Skeletal muscle satellite cell (primary cell): ENCODE measurements around the gene SELENOT.
"Not testable (repeated sequence)": the region's sequence is repeated elsewhere in the genome, so short reads cannot be mapped to it uniquely, and the experiment has no call there.

Experiments used
- H3K27me3 ChIP-seq: 2 replicates; pipeline ENCODE4 v1.7.0; 2013; ENCODE audit warnings: low read length; ENCODE audit not compliant: control insufficient read depth, insufficient read depth
- H3K36me3 ChIP-seq: 2 replicates; pipeline ENCODE4 v1.7.0; 2013; ENCODE audit warnings: mild to moderate bottlenecking, control low read depth, low read length; ENCODE audit not compliant: insufficient read depth
- H3K4me1 ChIP-seq: 2 replicates; pipeline ENCODE4 v1.7.0; 2013; ENCODE audit warnings: low read length; ENCODE audit not compliant: control insufficient read depth, insufficient read depth
- H3K4me2 ChIP-seq: 2 replicates; pipeline ENCODE4 v1.7.0; 2013; ENCODE audit warnings: mild to moderate bottlenecking, low read length
- H3K4me3 ChIP-seq: 2 replicates; pipeline ENCODE4 v1.7.0; 2013; ENCODE audit warnings: low read length
- H3K9ac ChIP-seq: 2 replicates; pipeline ENCODE4 v1.7.0; 2013; ENCODE audit warnings: mild to moderate bottlenecking, low read depth, low read length, moderate library complexity
- H3K9me3 ChIP-seq: replicated peaks from 2 replicates; pipeline ENCODE4 v1.7.0; 2013; ENCODE audit warnings: mild to moderate bottlenecking, control low read depth, low read length

Gene SELENOT

DNA sequence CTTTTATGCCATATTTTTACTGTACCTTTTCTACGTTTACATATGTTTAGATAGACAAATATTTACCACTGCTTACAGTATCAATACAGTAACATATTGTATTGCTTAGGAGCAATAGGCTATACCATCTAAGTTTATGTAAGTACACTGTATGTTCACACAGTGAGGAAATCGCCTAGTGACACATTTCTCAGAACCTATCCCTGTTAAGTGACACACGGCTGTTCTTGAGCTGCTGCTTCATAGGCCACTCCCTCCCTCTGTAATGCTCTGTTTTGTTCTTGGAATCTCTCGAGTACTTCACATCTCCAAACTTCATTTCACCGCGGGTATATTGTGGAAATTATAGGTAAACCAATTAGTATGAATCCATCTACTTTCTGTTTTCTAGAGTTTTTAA lies 13.4 kb upstream of the SELENOT start:
- H3K4me3 ChIP-seq = no peak overlapping the region
- H3K36me3 ChIP-seq = peaks cover 11% of the 10 kb centered on the region
- no peak overlapping the region for H3K4me2 ChIP-seq
- H3K27me3 ChIP-seq = no peaks in the 10 kb centered on the region
- no peaks in the 10 kb centered on the region for H3K9me3 ChIP-seq
- no peaks in the 10 kb centered on the region for H3K4me1 ChIP-seq
- H3K9ac ChIP-seq = no peak overlapping the region

DNA sequence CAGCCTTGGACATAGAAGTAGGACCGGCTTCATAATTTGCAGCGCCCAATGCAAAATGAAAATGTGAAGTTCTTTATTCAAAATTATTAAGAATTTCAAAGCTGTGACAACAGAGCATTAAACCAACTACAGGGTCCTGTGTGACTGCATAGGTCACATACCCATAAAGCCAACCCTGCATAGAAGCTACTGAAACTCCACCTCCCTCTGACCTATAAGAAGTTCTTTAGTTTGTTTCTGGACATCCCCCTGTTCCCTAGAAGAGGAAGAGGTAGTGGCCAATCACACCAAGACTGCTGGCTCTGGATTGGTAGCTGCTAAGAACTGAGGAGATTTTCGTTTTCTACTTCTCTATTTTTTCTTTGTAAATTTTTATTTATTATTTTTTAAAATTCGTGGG lies 9.0 kb upstream of the SELENOT start:
- Histone ChIP-seq H3K4me3 (no peak overlapping the region), H3K9me3 (no peaks in the 10 kb centered on the region), H3K36me3 (no peaks in the 10 kb centered on the region), H3K4me1 (peaks cover 4% of the 10 kb centered on the region), H3K9ac (no peak overlapping the region), H3K27me3 (no peaks in the 10 kb centered on the region), H3K4me2 (no peak overlapping the region)

DNA sequence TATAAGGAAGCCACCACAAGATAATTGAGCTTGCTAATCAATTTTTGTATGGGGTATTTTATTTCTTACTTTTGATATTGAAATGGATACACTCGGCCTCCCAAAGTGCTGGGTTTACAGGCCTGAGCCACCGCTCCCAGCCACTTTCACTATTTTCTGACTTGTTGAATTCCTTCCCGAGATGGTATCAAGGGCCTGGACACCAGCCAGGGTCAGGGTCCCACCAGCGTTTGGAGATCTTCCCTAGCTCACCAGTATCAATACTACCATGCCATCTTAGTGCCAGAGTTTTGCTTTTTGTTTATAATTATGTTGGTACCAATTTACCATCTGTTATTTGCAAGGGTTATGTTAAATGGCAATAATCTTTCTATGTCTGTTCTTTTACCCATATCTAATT lies 5.5 kb upstream of the SELENOT start:
- H3K27me3 ChIP-seq = no peaks in the 10 kb centered on the region
- no peaks in the 10 kb centered on the region for H3K36me3 ChIP-seq
- no peak overlapping the region for H3K9ac ChIP-seq
- no peak overlapping the region for H3K4me2 ChIP-seq
- H3K9me3 ChIP-seq = no peaks in the 10 kb centered on the region
- no peak overlapping the region for H3K4me3 ChIP-seq
- peaks cover 23% of the 10 kb centered on the region for H3K4me1 ChIP-seq

DNA sequence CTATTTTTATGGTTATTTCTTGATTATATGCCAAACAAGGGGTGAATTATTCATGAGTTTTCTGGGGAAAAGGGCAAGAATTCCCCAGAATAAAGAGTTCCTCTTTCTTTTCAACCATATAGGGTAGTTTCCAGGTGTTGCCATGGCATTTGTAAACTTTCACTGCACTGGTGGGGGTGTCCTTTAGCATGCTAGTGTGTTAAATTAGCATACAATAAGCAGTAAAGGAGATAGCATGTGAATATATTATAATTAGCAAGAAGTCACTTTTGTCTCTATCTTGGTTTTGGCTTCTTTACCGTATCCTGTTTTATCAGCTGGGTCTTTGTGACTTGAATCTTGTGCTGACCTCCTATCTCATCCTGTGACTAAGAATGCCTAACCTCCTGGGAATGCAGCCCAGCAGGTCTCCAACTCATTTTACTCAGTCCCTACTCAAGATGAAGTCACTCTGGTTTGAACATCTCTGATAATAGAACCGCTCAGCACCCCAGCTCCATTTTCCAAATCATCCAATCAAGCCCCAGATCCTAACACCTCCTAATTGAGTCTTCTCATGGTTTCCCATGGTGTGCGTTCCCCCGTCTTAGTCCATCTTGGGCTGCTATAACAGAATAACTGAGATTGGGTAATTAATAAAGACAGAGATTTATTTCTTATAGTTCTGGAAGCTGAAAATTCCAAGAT lies 3.4 kb upstream of the SELENOT start:
- Histone ChIP-seq H3K4me3 (peak overlapping the region; percentile 5), H3K36me3 (no peaks in the 10 kb centered on the region), H3K27me3 (no peaks in the 10 kb centered on the region), H3K9ac (peak overlapping the region; percentile 0), H3K9me3 (no peaks in the 10 kb centered on the region), H3K4me1 (peaks cover 23% of the 10 kb centered on the region), H3K4me2 (peak overlapping the region; percentile 18)

DNA sequence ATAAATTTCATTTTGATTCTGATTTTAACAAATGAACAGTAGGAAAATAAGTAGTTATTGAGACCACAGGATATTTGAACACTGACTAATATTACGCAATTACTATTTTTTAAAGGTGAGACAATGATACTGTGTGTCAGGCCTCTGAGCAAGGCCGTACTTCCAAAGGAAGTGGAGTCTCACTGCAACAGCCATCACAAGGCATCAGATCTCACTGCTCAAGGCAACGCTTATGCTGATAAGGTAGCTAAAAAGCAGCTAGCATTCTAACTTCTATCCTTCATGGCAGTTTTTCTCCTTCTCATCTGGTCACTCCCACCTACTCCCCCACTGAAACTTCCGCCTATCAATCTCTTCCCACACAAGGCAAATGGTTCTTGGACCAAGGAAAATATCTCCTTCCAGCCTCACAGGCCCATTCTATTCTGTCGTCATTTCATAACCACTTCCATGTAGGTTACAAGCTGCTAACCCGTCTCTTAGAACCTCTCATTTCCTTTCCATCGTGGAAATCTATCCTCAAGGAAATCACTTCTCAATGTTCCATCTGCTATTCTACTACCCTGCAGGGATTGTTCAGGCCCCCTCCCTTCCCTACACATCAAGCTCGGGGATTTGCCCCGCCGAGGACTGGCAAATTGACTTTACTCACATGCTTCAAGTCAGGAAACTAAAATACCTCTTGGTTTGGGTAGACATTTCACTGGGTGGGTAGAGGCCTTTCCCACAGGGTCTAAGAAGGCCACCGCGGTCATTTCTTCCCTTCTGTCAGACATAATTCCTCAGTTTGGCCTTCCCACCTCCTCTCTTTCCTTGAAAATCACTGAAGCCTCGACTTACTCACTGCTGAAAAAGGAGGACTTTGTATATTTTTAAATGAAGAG lies 2.2 kb upstream of the SELENOT start:
- H3K4me1 ChIP-seq = peaks cover 28% of the 10 kb centered on the region
- not testable (repeated sequence) for H3K27me3 ChIP-seq, H3K9me3 ChIP-seq, H3K4me3 ChIP-seq, H3K4me2 ChIP-seq, H3K36me3 ChIP-seq, H3K9ac ChIP-seq

DNA sequence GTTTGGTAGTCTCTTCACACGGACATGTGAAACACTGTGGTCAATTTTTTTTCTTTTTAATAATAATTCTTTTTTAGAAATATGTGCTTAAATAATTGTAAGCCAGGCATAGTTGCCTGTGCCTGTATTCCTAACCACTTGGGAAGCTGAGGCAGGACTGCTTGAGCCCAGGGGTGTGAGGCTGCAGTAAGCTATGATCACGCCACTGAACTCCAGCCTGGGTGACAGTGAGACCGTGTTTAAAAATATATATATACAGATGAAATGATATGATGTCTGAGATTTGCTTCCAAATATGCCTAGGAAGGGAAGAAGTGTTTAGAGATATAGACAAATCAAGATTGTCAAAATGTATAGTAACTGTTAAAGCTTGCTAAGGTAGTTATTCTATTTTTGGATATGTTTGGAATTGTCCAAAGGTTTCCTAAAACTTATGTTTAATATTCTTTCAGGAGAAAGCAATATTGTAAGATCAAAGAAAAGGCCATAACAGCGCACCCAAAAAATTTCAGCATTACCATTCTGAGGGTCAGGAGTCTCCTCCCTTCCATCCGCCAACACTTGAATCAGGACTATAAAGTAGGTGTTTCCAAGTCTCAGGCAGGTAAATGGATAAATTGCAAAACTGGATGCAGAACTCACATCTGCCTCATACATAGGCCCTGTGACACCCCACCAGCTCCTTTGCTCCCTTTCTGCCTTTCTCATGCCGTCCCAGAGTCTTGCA lies 532 bp upstream of the SELENOT start:
- Histone ChIP-seq H3K9me3 (no peaks in the 10 kb centered on the region), H3K4me2 (peak overlapping the region; percentile 83), H3K27me3 (no peaks in the 10 kb centered on the region), H3K4me3 (peak overlapping the region; percentile 90), H3K9ac (peak overlapping the region; percentile 93), H3K36me3 (peaks cover 5% of the 10 kb centered on the region), H3K4me1 (peaks cover 31% of the 10 kb centered on the region)

GRCh38 chr3:150603980-150604319 lies 829 bp downstream of the SELENOT start:
- Histone ChIP-seq H3K4me2 (peak overlapping the region; percentile 83), H3K4me1 (peaks cover 29% of the 10 kb centered on the region), H3K9ac (peak overlapping the region; percentile 93), H3K9me3 (no peaks in the 10 kb centered on the region), H3K27me3 (no peaks in the 10 kb centered on the region), H3K36me3 (peaks cover 5% of the 10 kb centered on the region), H3K4me3 (peak overlapping the region; percentile 90)

GRCh38 chr3:150605998-150606641 lies 3.0 kb downstream of the SELENOT start:
- no peaks in the 10 kb centered on the region for H3K27me3 ChIP-seq
- H3K36me3 ChIP-seq = peaks cover 5% of the 10 kb centered on the region
- no peaks in the 10 kb centered on the region for H3K9me3 ChIP-seq
- no peak overlapping the region for H3K9ac ChIP-seq
- H3K4me1 ChIP-seq = peaks cover 12% of the 10 kb centered on the region
- H3K4me3 ChIP-seq = no peak overlapping the region
- peak overlapping the region; percentile 6 for H3K4me2 ChIP-seq

DNA sequence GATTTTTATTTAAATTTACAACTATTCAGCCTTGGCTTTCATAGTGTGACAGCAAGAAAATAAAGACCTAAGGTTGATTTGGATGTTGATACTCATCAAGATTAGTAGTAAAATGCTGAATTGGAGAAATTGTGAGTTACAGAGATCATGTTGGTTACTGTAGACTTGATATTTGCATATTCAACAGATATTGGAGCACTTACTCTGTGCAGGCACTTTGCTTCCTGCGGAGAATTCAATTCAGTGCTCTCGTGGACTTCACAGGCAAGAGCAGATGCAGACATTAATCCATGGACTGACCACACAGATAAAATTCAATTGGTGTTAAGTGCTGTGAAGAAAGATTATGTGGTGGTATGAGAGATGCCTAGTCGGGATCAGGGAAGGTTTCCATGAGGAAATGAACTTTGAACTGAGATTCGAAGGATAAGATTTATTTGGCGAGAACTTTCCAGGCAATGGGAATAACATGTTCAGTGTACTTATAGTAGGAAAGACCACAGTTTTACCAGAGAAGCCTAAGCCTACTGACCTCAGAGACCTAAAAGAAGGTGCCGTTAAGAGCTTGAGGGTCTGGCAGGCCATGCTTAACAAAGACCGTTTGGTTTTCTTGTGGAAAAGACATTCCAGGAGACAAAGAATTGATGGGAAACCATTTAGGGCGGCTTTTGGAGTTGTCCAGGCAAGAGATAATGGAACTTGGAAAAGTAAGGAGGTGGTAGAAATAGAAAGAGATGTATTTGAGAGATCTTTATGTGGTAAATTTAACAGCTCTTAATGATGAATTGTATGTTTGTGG lies 4.3 kb downstream of the SELENOT start:
- Histone ChIP-seq H3K4me2 (no peak overlapping the region), H3K4me3 (no peak overlapping the region), H3K4me1 (peaks cover 12% of the 10 kb centered on the region), H3K27me3 (no peaks in the 10 kb centered on the region), H3K36me3 (peaks cover 12% of the 10 kb centered on the region), H3K9ac (no peak overlapping the region), H3K9me3 (no peaks in the 10 kb centered on the region)

DNA sequence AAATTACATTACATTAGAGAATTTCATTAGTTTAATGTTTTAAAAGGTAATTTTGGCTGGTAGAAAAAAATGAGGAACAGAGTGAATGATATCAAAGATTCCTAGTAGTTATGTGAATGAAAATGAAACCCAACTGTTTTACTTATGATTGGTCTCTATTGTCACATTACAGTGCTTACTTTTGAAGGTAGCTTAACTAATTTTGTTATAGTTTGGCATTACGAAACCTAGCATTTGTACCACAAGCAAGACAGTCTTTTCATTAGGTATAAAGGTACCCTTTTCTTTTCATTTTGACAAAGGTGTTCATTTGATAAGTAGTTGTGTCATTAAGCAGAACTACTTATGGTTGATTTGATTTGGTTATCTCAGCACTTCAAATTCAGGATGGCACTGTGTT lies 6.9 kb downstream of the SELENOT start:
- Histone ChIP-seq H3K4me1 (peaks cover 12% of the 10 kb centered on the region), H3K4me2 (no peak overlapping the region), H3K9me3 (no peaks in the 10 kb centered on the region), H3K27me3 (no peaks in the 10 kb centered on the region), H3K36me3 (peaks cover 23% of the 10 kb centered on the region), H3K4me3 (no peak overlapping the region), H3K9ac (no peak overlapping the region)
